Activated T-cell treated with anti-CD3 and anti-CD28 coated beads, Interleukin-2, amount 50 U/mL, for 4 hours (primary cell): ENCODE measurements around the gene EXOSC3. TPM values are rescaled to one million over a fixed set of nuclear protein-coding genes. Genes with fewer than 3 reads are reported as not detected.
A peak's percentile ranks its signal among the peaks of the same experiment; 100 is the strongest.
"Not testable (repeated sequence)": the region's sequence is repeated elsewhere in the genome, so short reads cannot be mapped to it uniquely, and the experiment has no call there.

ENCODE experiments used
- ATAC-seq, 2 donors: fragments of 200-7000 bp; cut with Tn5 transposase; one replicate each; pipeline ENCODE4 v1.10.0; 2021
- DNase-seq: peaks from one replicate; pipeline ENCODE4 v3.0.0-alpha.2; 2020
- H3K27me3 Mint-ChIP-seq: one replicate; pipeline ENCODE4 v1.8.0; 2021; ENCODE audit warnings: low read depth, mixed read lengths
- H3K36me3 Mint-ChIP-seq: one replicate; pipeline ENCODE4 v1.8.0; 2022; ENCODE audit warnings: mixed read lengths; ENCODE audit not compliant: insufficient read depth
- H3K4me1 Mint-ChIP-seq: one replicate; pipeline ENCODE4 v1.8.0; 2021; ENCODE audit warnings: low read depth, mixed read lengths
- H3K4me3 Mint-ChIP-seq: one replicate; pipeline ENCODE4 v1.8.0; 2021; ENCODE audit warnings: mild to moderate bottlenecking, moderate library complexity, mixed read lengths
- H3K9me3 Mint-ChIP-seq: one replicate; pipeline ENCODE4 v1.8.0; 2021; ENCODE audit warnings: mixed read lengths
- total RNA-seq, 3 donors: library from RNA; stranded (reverse); gene quantifications; one replicate each; pipeline ENCODE4 v1.2.1, GENCODE V29; 2021

EXOSC3 gene
- total RNA-seq = 100 to 1,000 TPM; 120 to 123 (median 122) TPM

- no peaks in the 10 kb centered on the region for H3K9me3 Mint-ChIP-seq
- H3K27me3 Mint-ChIP-seq = no peaks in the 10 kb centered on the region
- peak; percentile 91 to 93 for ATAC-seq
- peaks cover 31% of the 10 kb centered on the region for H3K36me3 Mint-ChIP-seq
- peaks cover 33% of the 10 kb centered on the region for H3K4me1 Mint-ChIP-seq
- peak; percentile 74 for DNase-seq
- H3K4me3 Mint-ChIP-seq = peak within 1 kb of the TSS; percentile 99
Measured at GRCh38 chr9:37784616-37785483, at the start of gene EXOSC3. TSS of gene EXOSC3 (minus strand) at chr9:37785064. CDS start at chr9:37785044, 20 bp downstream.

- peaks cover 4% of the 10 kb centered on the region for H3K9me3 Mint-ChIP-seq
- no peaks in the 10 kb centered on the region for H3K4me1 Mint-ChIP-seq
- no peak overlapping the region for H3K4me3 Mint-ChIP-seq
- ATAC-seq (no peak), DNase-seq (no peak)
- H3K36me3 Mint-ChIP-seq = peaks cover 28% of the 10 kb centered on the region
- H3K27me3 Mint-ChIP-seq = no peaks in the 10 kb centered on the region
Measured at GRCh38 chr9:37827483-37828165, 42.8 kb upstream of the EXOSC3 start.

GRCh38 chr9:37825174-37825573 is 40.3 kb upstream of the EXOSC3 start:
- not testable (repeated sequence) for H3K27me3 Mint-ChIP-seq, H3K4me1 Mint-ChIP-seq, H3K4me3 Mint-ChIP-seq, H3K9me3 Mint-ChIP-seq, DNase-seq, ATAC-seq
- H3K36me3 Mint-ChIP-seq = peaks cover 48% of the 10 kb centered on the region

GRCh38 chr9:37820142-37820541 is 35.3 kb upstream of the EXOSC3 start:
- Mint-ChIP-seq H3K9me3 (peaks cover 4% of the 10 kb centered on the region), H3K4me3 (no peak overlapping the region), H3K27me3 (no peaks in the 10 kb centered on the region), H3K4me1 (no peaks in the 10 kb centered on the region), H3K36me3 (peaks cover 36% of the 10 kb centered on the region)
- DNase-seq (no peak), ATAC-seq (no peak)

- Mint-ChIP-seq H3K36me3 (peaks cover 29% of the 10 kb centered on the region), H3K4me1 (no peaks in the 10 kb centered on the region), H3K4me3 (no peak overlapping the region), H3K9me3 (no peaks in the 10 kb centered on the region), H3K27me3 (no peaks in the 10 kb centered on the region)
- DNase-seq = no peak
- ATAC-seq = no peak
Measured at GRCh38 chr9:37818849-37819248, 34.0 kb upstream of the EXOSC3 start.

- Mint-ChIP-seq H3K4me3 (no peak overlapping the region), H3K36me3 (peaks cover 8% of the 10 kb centered on the region), H3K27me3 (no peaks in the 10 kb centered on the region), H3K9me3 (no peaks in the 10 kb centered on the region), H3K4me1 (peaks cover 11% of the 10 kb centered on the region)
- DNase-seq = no peak
- ATAC-seq = no peak
Measured at GRCh38 chr9:37812773-37813379, 28.0 kb upstream of the EXOSC3 start.

GRCh38 chr9:37811906-37812476 is 27.1 kb upstream of the EXOSC3 start:
- H3K9me3 Mint-ChIP-seq = no peaks in the 10 kb centered on the region
- DNase-seq (no peak), ATAC-seq (no peak)
- H3K36me3 Mint-ChIP-seq = peaks cover 8% of the 10 kb centered on the region
- peaks cover 11% of the 10 kb centered on the region for H3K4me1 Mint-ChIP-seq
- H3K4me3 Mint-ChIP-seq = no peak overlapping the region
- H3K27me3 Mint-ChIP-seq = no peaks in the 10 kb centered on the region

- H3K4me3 Mint-ChIP-seq, DNase-seq, H3K27me3 Mint-ChIP-seq, ATAC-seq, H3K9me3 Mint-ChIP-seq: not testable (repeated sequence)
- Mint-ChIP-seq H3K36me3 (peaks cover 14% of the 10 kb centered on the region), H3K4me1 (peaks cover 23% of the 10 kb centered on the region)
Measured at GRCh38 chr9:37809676-37810075, 24.8 kb upstream of the EXOSC3 start.

- Mint-ChIP-seq H3K4me1 (peaks cover 36% of the 10 kb centered on the region), H3K9me3 (no peaks in the 10 kb centered on the region), H3K4me3 (no peak overlapping the region), H3K27me3 (no peaks in the 10 kb centered on the region), H3K36me3 (peaks cover 9% of the 10 kb centered on the region)
- no peak for ATAC-seq
- DNase-seq = no peak
Measured at GRCh38 chr9:37806271-37806670, 21.4 kb upstream of the EXOSC3 start.

GRCh38 chr9:37801959-37802711 is 17.3 kb upstream of the EXOSC3 start:
- peaks cover 46% of the 10 kb centered on the region for H3K4me1 Mint-ChIP-seq

GRCh38 chr9:37801287-37801850 is 16.5 kb upstream of the EXOSC3 start:
- peaks cover 9% of the 10 kb centered on the region for H3K36me3 Mint-ChIP-seq
- no peaks in the 10 kb centered on the region for H3K27me3 Mint-ChIP-seq
- ATAC-seq (peak; percentile 62 to 69), DNase-seq (peak; percentile 18)
- peak overlapping the region; percentile 91 for H3K4me3 Mint-ChIP-seq
- H3K9me3 Mint-ChIP-seq = no peaks in the 10 kb centered on the region
- H3K4me1 Mint-ChIP-seq = peaks cover 42% of the 10 kb centered on the region

More at GRCh38 chr9:37801959-37802711, 17.3 kb upstream of the EXOSC3 start:
- DNase-seq (no peak), ATAC-seq (no peak)
- Mint-ChIP-seq H3K9me3 (no peaks in the 10 kb centered on the region), H3K27me3 (no peaks in the 10 kb centered on the region), H3K4me3 (peak overlapping the region; percentile 91), H3K36me3 (peaks cover 9% of the 10 kb centered on the region)

- Mint-ChIP-seq H3K36me3 (peaks cover 6% of the 10 kb centered on the region), H3K4me3 (peak within 1 kb of the TSS; percentile 91), H3K27me3 (no peaks in the 10 kb centered on the region), H3K4me1 (peaks cover 39% of the 10 kb centered on the region), H3K9me3 (no peaks in the 10 kb centered on the region)
- DNase-seq = peak; percentile 86
- ATAC-seq = peak; percentile 83
Measured at GRCh38 chr9:37800631-37801286, 15.9 kb upstream of the EXOSC3 start, which contains the start of gene DCAF10. TSS of gene DCAF10 (plus strand) at chr9:37800797. CDS start at chr9:37800867, 70 bp downstream.

- peaks cover 32% of the 10 kb centered on the region for H3K4me1 Mint-ChIP-seq
- H3K36me3 Mint-ChIP-seq = peaks cover 3% of the 10 kb centered on the region
- no peaks in the 10 kb centered on the region for H3K27me3 Mint-ChIP-seq
- peak overlapping the region; percentile 26 for H3K4me3 Mint-ChIP-seq
- no peak for DNase-seq
- no peak for ATAC-seq
- H3K9me3 Mint-ChIP-seq = no peaks in the 10 kb centered on the region
Measured at GRCh38 chr9:37798677-37799076, 13.8 kb upstream of the EXOSC3 start.
